NCI-H748 (cell line): ENCODE data around the gene TMEM117.

Source experiments
- DNase-seq: peaks from one replicate; lab custom pipeline; 2025; ENCODE audit not compliant: unreplicated experiment; lab: John Stamatoyannopoulos, UW

TMEM117 gene

DNA sequence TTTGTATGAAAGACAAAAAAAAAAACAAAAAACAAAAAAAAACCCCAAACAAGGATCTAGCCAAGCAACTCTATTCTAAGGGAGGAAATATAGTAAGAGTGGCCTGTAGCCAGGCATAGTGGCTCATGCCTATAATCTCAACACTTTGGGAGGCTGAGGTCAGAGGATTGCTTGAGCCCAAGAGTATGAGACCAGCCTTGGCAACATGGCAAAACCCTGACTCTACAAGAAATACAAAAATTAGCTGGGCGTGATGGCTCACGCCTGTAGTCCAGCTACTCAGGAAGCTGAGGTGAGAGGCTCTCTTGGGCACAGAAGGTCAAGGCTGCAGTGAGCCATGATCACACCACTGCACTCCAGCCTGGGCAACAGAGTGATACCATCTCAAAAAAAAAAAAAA, 47.9 kb downstream of the TMEM117 start:
- DNase-seq: no peak

DNA sequence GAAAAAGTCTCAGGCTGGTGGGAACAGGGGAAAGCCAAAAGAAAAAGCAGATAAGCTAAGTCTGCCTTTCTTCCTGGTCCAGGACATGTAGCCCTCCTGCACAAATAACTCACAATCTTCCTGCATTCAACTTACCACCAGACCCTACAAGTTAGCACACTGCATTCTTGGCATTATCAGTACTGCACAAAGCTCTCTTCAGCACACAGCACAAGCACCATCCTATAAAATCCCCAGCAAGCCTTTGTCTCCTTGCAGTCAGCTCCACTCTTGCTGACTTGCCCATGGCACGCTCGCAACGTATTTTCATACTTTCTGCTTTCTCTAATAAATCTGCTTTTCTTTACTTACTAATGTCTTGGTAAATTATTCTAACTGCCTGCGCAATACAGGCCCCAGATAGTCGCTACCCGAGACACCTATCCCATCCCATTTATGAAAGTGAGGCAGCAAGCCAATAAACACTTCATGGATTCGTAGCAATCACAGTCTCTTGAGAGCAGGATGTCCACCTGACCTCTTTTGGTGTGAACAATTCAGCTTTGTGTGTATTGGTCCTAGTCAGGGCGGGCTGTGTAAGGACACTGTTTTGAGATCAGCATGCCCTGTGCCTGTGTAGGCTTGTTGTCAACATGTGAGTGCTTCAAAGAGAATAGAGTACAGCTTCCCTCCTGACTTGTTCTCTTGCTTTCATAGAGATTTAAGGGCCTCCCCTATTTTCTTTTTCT, 49.0 kb downstream of the TMEM117 start:
- peak; percentile 7 for DNase-seq

DNA sequence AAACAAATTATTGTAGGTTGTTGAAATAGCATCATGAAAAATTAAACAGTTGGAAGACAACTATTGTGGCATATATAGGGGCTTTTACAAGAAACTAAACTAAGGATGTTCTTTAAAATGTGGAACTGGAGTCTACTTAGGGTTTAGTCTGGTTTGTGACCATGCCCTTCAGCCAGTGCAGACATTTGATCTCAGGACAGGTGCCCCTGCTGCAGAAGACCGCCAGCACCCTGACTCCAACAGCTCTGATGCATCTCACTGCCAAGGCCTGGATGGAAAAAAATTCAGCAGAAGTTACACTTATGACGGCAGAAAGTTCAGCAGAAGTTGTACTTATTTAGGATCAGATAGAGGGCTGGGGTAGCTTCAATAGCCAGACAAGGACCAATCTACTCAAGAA, 51.5 kb downstream of the TMEM117 start:
- DNase-seq: no peak

DNA sequence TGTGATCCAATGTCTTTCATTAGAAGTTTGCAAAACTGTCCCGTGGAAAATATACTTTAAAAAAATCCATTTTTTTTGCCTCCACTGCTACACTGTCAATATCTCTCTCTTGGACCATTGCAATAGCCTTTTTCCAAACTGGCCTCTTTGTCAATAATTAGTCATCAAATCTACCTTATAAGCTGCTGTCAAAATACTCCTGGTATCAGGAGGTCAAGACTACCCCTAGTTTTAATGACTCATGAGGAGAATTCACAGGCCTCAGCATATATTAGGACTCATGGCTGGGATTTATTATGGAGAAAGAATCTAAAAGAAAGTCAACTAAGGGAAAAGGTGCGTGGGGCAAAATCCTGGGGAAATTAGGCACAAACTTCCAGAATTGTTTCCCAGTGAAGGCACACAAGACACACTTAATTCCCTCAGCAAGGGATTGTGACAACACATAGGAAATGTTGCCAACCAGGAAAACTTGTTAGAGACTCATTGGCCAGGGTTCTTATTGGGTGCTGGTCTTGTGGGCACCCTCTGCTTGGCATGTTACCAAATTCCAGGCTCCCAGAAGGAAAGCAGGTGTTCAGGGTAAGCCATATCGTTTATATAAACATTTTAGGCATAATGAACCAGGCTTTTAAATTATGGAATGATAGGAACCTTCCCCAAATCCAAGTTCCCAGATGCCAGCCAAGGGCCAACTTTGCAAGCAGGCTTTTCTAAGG, 56.1 kb downstream of the TMEM117 start:
- DNase-seq: no peak

DNA sequence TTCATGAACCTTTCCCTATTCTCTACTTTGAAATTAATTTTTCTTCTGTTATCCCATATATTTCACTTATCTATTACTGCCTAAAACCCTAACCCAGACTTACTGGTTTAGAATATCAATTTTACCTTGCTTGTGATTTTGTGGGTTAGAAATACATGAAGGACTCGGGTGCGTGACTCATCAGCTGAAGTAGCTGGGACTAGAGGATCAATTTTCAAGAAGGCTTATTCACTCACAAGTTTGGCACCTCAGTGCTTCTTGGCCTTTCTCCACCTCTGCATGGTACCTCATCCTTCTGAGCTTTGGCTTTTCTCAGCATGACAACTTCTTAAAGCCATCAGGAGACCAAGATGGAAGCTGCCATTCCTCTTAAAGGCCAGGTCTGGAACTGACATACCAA, 57.8 kb downstream of the TMEM117 start:
- no peak for DNase-seq

DNA sequence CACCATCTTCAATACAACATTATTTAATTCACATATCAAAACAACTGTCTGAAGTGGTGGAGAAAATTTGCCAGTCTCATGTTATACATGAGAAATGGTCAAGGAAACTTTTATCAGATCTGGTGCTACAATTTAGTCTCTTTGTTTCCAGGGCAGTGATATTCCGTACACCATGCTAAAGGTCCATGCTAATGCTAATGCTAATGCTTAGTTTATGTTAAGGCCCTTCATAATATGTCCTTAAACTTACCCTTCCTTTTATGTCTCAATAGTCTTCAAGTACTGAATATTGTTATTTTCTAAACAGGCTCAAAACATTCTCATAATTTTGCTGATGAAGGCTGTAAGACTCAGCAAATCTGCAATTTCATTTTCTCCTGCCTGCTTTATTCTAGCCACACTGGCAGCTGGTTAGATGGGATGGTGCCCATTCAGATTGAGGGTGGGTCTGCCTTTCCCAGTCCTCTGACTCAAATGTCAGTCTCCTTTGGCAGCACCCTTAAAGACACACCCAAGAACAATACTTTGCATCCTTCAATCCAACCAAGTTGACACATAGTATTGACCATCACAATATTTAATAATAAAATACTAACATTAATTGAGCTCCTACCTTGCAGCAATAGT, 59.8 kb downstream of the TMEM117 start:
- DNase-seq: no peak

DNA sequence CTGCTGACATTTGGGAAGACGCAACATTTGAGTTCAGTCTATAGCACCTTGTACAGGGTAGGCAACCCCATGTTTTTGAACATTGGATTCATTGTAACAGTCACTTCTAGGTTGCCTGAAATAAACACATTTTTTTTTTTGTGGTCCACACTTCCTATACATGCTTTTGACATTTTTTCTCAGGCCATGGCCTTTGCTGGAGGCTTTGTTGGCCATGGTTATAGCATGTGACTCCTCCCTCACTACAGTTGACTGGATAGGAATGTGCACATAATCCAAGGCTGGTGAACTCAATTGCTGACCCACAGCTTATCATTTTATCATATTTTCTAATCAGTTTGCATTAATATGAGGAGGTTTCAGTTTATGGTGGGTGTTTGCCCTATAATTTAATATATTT, 60.6 kb downstream of the TMEM117 start:
- DNase-seq: no peak

DNA sequence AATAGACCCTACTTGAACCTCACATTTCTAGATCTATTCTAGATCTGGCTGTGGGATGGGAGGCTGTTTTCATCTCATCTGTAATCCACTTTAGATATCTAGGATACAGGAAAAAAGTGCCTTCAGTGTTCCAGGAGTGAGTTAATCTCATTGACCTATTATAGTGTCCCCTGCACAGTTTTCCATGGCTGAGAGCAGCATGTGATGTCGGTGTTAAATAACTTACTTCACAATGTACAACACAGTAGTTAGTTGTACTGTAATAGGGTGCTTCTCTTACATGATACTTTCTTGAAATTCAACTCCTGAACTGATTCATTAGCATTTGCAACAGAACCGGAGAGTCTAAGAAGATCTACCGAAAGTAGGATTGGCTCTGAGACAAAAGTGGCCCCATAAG, 62.6 kb downstream of the TMEM117 start:
- no peak for DNase-seq

DNA sequence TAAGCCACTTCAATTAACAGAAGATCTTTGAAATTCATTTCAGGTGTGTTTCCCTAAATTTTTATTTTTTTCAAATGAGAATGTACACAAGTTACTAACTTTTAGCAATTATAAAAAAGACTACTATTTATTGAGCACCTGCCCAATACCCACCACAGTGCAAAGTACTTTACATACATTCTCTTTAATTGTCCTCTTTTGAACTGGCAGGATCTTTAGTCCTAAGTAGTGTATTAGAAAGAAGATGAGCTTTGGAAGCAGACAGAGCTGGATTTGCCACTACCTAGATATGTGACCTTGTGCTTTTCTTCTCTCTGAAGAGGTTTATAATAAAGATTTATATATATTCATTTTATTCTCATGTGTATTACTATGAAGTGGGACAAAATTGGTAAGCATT, 63.7 kb downstream of the TMEM117 start:
- no peak for DNase-seq

DNA sequence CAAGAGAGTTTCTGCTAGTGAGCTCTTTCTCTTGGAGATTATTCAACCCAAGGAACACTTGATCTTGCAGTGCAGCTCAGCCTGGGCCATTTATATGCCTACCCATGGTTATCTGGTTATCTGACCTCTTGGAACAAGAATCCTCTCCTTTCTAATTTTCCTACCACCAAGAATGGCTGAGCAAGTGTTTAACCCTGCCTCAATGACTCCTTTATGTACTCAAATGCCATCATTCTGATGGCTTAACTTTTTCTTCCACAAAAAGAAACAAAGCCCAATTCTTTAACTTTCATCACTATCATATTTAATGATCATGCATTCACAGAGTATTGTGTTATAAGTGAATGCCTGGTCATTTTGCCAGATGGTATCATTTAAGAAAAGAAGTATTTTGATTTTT, 67.8 kb downstream of the TMEM117 start:
- DNase-seq: no peak

DNA sequence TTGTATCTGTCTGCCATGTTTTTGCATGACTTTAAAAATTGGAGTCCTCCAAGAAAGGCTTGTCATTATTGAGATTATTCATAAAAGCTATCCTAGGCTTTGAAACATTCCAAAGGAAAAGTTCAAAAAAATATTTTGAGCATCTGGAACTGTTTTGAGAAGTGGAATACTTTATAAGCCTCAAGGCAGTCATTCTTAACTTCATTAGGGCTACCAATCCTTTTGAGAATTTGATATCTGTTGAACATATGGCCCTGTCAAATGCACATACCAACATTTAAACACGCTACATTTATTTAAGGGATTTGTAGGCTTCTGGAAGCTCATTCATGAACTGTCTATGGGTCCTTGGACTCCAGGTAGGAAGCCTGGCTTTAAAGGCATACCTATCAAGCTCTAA, 77.0 kb downstream of the TMEM117 start:
- no peak for DNase-seq

DNA sequence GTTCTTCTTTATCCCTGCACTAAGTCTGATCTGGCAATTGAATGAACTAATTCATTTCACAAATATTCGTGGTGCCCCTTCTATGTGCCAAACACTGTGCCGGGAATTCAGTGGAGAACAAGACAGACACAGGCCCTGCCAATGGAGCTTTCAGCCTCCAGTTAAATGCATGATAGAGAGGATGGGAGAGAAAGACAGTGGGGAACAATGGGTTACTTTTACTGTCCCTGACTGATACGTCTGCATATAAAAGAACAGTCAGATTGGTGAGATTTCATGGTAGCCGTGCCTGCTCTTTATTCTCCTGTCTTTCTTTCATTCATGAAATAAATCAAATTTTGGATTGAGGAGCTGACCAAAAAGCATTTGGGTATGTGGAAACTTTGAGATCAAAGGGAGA, 78.5 kb downstream of the TMEM117 start:
- DNase-seq: no peak

DNA sequence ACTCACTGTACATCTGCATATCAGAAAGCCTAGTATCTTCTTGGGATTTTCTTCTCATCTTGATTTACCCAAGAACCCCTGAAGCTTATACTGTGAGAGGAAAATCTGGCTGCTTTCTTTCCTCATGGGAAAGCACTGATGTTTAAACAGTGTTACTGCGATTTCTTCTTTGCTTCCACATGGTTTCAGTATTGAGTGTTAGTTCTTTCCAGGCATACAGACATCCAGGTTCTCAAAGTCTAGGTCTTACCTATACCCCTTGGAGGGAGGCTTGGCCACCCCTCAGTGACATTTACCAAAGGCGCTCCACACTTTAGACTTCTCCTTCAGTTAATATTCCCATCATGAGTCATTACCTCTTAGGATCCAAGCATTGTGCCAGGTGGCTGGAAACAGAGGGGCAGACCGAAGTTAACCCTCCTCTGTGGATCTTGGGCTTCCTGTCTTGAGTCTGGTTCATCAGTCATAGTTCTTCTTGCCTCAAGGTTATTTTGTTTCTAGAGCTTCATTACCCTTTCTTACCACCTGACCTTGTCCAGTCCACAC, 79.1 kb downstream of the TMEM117 start:
- DNase-seq: peak; percentile 4

DNA sequence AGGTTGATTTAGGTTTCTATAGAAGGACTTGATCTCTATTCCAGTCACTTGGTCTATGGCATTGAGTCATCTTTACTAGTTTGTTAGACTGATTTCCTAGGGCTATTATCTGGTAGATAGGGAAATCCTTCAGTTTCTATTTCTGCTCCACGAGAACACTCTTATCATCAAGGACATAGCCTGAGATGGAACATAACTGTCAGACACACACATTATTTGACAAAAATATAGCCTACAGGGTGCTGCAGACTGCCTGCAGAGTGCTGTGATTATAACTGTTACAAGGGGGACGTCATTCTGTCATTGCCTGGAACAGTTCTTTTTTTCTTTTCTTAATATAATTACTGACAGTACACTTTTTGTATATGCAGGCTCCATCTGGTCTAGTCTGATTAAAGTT, 82.0 kb downstream of the TMEM117 start:
- no peak for DNase-seq

DNA sequence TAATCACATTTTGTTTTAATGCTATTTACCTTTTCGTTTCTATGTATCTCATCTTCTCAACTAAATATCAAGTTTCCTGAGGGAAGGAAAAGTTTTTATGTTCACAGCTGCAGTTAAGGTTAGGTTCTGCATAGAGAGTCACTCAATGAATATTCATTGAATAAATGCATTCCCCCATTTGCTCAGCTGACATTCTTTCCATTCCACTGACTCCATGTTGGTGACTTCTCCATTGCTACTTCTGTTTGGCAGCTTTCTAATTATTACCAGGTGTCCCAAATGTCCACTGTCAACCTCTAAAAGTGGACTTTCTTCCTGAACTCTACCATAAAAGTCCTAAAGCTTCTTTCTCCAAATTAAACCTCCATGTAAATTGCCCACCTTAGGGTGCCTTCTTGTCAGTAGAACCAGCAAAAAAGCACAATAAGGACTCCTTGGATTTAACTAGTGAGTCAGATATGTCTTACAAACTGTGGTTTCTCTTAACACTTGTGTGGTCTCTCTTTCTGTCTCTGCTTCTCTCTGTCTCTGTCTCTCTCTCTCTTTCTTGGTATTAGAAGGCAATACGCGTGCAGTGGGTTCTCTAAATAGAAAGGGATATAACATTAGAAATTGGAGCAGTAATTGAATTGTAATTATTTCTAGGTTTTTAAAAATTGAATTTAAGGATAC, 85.9 kb downstream of the TMEM117 start:
- DNase-seq: no peak

DNA sequence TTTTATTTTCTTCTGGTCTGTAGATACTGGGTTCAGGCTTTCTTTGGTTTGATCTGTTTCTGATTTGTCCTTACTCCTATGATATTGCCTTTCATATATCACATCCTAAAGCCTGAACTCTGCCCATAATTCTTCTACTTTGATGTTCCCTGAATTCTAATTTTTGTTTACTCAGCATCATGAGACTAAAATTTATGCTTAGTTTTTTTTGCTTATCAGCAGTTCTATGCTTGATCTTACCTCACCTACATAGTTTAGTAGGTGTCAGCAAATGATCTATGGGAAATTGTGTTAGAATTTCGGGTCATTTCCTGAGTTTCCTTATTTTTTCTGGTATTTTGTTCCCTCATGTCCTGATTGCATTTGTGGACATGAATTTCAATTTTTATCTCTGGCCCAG, 94.2 kb downstream of the TMEM117 start:
- DNase-seq: no peak

DNA sequence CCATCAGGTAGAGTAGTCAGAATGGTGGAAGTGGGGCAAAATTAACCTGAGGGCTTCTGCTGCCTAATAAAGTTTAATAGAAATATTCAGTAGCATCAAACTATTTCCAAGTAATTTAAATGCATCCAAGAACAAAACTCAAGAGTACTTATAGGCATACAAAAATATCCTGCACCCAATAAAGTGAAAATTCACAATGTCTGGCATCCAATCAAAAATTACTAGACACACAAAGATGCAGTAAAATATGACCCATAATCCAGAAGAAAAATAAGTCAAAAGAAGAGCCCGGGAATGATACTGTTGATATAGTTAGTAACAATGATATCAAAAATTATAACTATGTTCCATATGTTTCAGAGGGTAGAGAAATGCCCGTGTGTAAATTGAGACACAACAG, 95.3 kb downstream of the TMEM117 start:
- no peak for DNase-seq

DNA sequence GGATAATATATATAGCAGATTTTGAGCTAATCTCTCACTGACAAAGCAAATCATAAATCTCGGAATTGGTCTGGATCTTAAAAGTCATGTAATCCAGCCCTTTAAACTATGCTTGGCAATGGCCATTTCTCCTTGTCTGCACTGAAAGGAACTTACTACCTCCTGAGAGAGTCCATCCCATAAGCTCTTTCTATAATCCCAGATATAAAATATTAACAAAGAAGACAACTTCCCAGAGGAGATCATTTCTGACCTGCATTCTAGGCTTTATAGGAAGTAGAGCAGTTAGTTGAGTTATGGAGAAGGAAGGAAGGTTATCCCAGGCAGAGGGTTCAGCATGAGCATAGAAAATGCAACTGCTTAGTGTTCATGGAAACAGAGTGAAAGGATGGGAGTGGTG, 99.7 kb downstream of the TMEM117 start:
- DNase-seq: no peak

DNA sequence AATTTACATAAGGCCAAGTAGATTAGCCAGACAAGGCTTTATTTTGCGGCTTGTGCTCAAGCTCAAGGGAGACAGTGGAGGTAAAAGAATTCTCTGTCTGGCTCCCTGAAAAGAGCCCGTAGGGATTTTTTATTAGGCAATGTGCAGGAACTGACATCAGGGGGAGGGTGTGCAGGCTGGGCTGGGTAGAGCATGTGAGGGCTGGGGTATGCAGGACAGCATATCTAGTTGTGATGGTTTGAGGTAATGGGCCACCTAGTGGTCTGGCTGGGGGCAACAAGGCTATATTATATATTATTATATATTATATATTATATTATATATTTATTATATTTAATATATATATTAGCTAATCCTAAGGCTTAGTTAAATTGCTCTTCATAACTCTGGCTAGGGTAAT, 102.1 kb downstream of the TMEM117 start:
- DNase-seq: no peak

DNA sequence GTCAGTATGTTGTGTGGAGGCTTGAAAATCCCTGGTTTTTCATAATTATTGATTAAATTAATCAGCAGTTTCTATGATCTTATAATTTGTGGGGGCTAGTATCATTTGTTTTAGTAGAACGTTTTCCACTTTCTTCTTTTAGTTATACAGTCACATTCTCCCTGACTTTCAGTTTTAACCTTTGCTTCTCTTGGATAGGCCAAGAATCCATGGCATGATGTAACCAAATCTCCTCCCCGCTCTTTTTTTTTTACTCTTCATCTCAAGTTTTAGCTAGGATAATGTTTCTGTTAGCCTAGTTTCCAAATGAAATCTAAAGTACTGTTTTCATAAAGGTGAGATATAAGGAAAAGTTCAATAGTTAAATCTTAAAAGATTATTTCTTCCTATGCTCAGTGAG, 106.5 kb downstream of the TMEM117 start:
- DNase-seq: no peak

DNA sequence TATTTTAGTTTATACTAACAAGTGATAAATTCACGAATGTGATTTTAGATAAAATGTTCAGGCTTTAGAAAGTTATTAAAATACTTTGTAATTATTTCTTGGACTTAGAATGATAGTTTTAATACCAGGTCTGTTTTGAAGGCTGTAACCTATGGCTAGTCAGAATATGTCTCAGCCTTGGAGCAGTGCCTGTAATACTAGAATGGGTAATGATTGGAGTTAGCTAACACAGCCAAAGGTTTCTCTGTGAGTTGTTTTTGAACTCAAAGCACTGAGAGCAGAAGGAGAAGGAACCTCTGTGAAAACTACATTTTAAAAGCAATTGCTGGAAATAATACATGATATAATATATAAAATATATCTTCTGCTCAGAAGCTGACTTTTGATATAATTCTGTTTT, 110.1 kb downstream of the TMEM117 start:
- no peak for DNase-seq

DNA sequence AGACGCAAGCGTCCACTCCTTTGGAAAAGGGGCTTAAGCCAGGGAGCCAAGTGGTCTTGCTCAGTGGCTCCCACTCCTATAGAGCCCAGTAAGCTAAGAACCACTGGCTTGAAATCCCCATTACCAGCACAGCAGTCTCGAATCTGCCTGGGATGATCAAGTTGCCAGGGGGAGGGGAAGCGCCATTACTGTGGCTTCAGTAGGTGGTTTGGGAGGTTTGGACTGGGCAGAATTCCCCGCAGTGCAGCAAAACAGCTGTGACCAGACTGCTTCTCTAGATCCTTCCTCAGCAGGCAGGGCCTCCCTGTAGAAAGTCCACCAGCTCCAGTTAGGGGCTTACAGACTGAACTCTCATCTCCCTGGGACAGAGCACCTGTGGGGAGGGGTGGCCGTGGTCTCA, 115.4 kb downstream of the TMEM117 start:
- no peak for DNase-seq
